Measurements from ENCODE around the gene RARA.
A peak's percentile ranks its signal among the peaks of the same experiment; 100 is the strongest.
"Not testable (repeated sequence)": the region's sequence is repeated elsewhere in the genome, so short reads cannot be mapped to it uniquely, and the experiment has no call there.

Gene RARA

GRCh38 chr17:40299159-40299757 is 9.7 kb upstream of the RARA start:
- H3K27me3 ChIP-seq (replicated peaks; ENCODE audit: control insufficient read depth, insufficient read depth, low read length); H3K4me3 ChIP-seq (ENCODE audit: low read length); H3K9me3 ChIP-seq (ENCODE audit: control insufficient read depth, low read length); H3K36me3 ChIP-seq (ENCODE audit: control insufficient read depth, insufficient read depth, low read length, severe bottlenecking): not testable (repeated sequence)
- Histone ChIP-seq H3K9ac (ENCODE audit: low read length) (peak overlapping the region; percentile 30), H3K4me1 (ENCODE audit: control insufficient read depth, insufficient read depth, low read length) (peaks cover 61% of the 10 kb centered on the region)
- peak; percentile 61 for DNase-seq (ENCODE audit: low read depth)

GRCh38 chr17:40301315-40301714 is 7.7 kb upstream of the RARA start:
- Histone ChIP-seq H3K36me3 (ENCODE audit: control insufficient read depth, insufficient read depth, low read length, severe bottlenecking) (no peaks in the 10 kb centered on the region), H3K27me3 (replicated peaks; ENCODE audit: control insufficient read depth, insufficient read depth, low read length) (no peaks in the 10 kb centered on the region), H3K4me1 (ENCODE audit: control insufficient read depth, insufficient read depth, low read length) (peaks cover 57% of the 10 kb centered on the region), H3K9ac (ENCODE audit: low read length) (no peak overlapping the region), H3K4me3 (ENCODE audit: low read length) (no peak overlapping the region), H3K9me3 (ENCODE audit: control insufficient read depth, low read length) (no peaks in the 10 kb centered on the region)
- DNase-seq (ENCODE audit: low read depth) = no peak

- DNase-seq (ENCODE audit: low read depth) = peak; percentile 92
- peak overlapping the region; percentile 58 for H3K4me3 ChIP-seq (ENCODE audit: low read length)
- no peaks in the 10 kb centered on the region for H3K36me3 ChIP-seq (ENCODE audit: control insufficient read depth, insufficient read depth, low read length, severe bottlenecking)
These were observed 5.8 kb upstream of the RARA start for GRCh38 chr17:40303009-40303657.

GRCh38 chr17:40303708-40304551 is 5.0 kb upstream of the RARA start:
- DNase-seq (ENCODE audit: low read depth) = peak; percentile 77
- no peaks in the 10 kb centered on the region for H3K9me3 ChIP-seq (ENCODE audit: control insufficient read depth, low read length)
- peak overlapping the region; percentile 53 for H3K9ac ChIP-seq (ENCODE audit: low read length)
- peak overlapping the region; percentile 58 for H3K4me3 ChIP-seq (ENCODE audit: low read length)
- no peaks in the 10 kb centered on the region for H3K27me3 ChIP-seq (replicated peaks; ENCODE audit: control insufficient read depth, insufficient read depth, low read length)
- peaks cover 60% of the 10 kb centered on the region for H3K4me1 ChIP-seq (ENCODE audit: control insufficient read depth, insufficient read depth, low read length)
- no peaks in the 10 kb centered on the region for H3K36me3 ChIP-seq (ENCODE audit: control insufficient read depth, insufficient read depth, low read length, severe bottlenecking)

More at GRCh38 chr17:40303009-40303657, 5.8 kb upstream of the RARA start:
- Histone ChIP-seq H3K9ac (ENCODE audit: low read length) (peak overlapping the region; percentile 53), H3K9me3 (ENCODE audit: control insufficient read depth, low read length) (no peaks in the 10 kb centered on the region), H3K4me1 (ENCODE audit: control insufficient read depth, insufficient read depth, low read length) (peaks cover 59% of the 10 kb centered on the region), H3K27me3 (replicated peaks; ENCODE audit: control insufficient read depth, insufficient read depth, low read length) (no peaks in the 10 kb centered on the region)

- H3K36me3 ChIP-seq (ENCODE audit: control insufficient read depth, insufficient read depth, low read length, severe bottlenecking); H3K9me3 ChIP-seq (ENCODE audit: control insufficient read depth, low read length); H3K27me3 ChIP-seq (replicated peaks; ENCODE audit: control insufficient read depth, insufficient read depth, low read length): not testable (repeated sequence)
- H3K9ac ChIP-seq (ENCODE audit: low read length) = peak overlapping the region; percentile 53
- DNase-seq (ENCODE audit: low read depth) = peak; percentile 62
- H3K4me3 ChIP-seq (ENCODE audit: low read length) = peak overlapping the region; percentile 58
- peaks cover 60% of the 10 kb centered on the region for H3K4me1 ChIP-seq (ENCODE audit: control insufficient read depth, insufficient read depth, low read length)
These were observed 4.5 kb upstream of the RARA start for GRCh38 chr17:40304552-40304863.

- not testable (repeated sequence) for H3K36me3 ChIP-seq (ENCODE audit: control insufficient read depth, insufficient read depth, low read length, severe bottlenecking); H3K9me3 ChIP-seq (ENCODE audit: control insufficient read depth, low read length); H3K27me3 ChIP-seq (replicated peaks; ENCODE audit: control insufficient read depth, insufficient read depth, low read length); DNase-seq (ENCODE audit: low read depth); H3K4me3 ChIP-seq (ENCODE audit: low read length)
- H3K9ac ChIP-seq (ENCODE audit: low read length) = peak overlapping the region; percentile 53
- peaks cover 60% of the 10 kb centered on the region for H3K4me1 ChIP-seq (ENCODE audit: control insufficient read depth, insufficient read depth, low read length)
These were observed 4.1 kb upstream of the RARA start for GRCh38 chr17:40304866-40305265.

- Histone ChIP-seq H3K4me3 (ENCODE audit: low read length) (peak overlapping the region; percentile 33), H3K27me3 (replicated peaks; ENCODE audit: control insufficient read depth, insufficient read depth, low read length) (no peaks in the 10 kb centered on the region), H3K9ac (ENCODE audit: low read length) (peak overlapping the region; percentile 79), H3K36me3 (ENCODE audit: control insufficient read depth, insufficient read depth, low read length, severe bottlenecking) (no peaks in the 10 kb centered on the region), H3K9me3 (ENCODE audit: control insufficient read depth, low read length) (no peaks in the 10 kb centered on the region), H3K4me1 (ENCODE audit: control insufficient read depth, insufficient read depth, low read length) (peaks cover 74% of the 10 kb centered on the region)
- DNase-seq (ENCODE audit: low read depth) = no peak
These were observed 2.6 kb upstream of the RARA start for GRCh38 chr17:40306395-40306794.

GRCh38 chr17:40307001-40307730 is 1.8 kb upstream of the RARA start:
- H3K9ac ChIP-seq (ENCODE audit: low read length) = peak overlapping the region; percentile 79
- H3K36me3 ChIP-seq (ENCODE audit: control insufficient read depth, insufficient read depth, low read length, severe bottlenecking) = no peaks in the 10 kb centered on the region
- no peaks in the 10 kb centered on the region for H3K27me3 ChIP-seq (replicated peaks; ENCODE audit: control insufficient read depth, insufficient read depth, low read length)
- peak; percentile 91 for DNase-seq (ENCODE audit: low read depth)
- H3K4me3 ChIP-seq (ENCODE audit: low read length) = peak overlapping the region; percentile 80
- H3K4me1 ChIP-seq (ENCODE audit: control insufficient read depth, insufficient read depth, low read length) = peaks cover 81% of the 10 kb centered on the region
- no peaks in the 10 kb centered on the region for H3K9me3 ChIP-seq (ENCODE audit: control insufficient read depth, low read length)

- H3K4me3 ChIP-seq (ENCODE audit: low read length) = peak overlapping the region; percentile 80
- DNase-seq (ENCODE audit: low read depth) = peak; percentile 61
- no peaks in the 10 kb centered on the region for H3K36me3 ChIP-seq (ENCODE audit: control insufficient read depth, insufficient read depth, low read length, severe bottlenecking)
- no peaks in the 10 kb centered on the region for H3K9me3 ChIP-seq (ENCODE audit: control insufficient read depth, low read length)
- no peaks in the 10 kb centered on the region for H3K27me3 ChIP-seq (replicated peaks; ENCODE audit: control insufficient read depth, insufficient read depth, low read length)
- H3K4me1 ChIP-seq (ENCODE audit: control insufficient read depth, insufficient read depth, low read length) = peaks cover 88% of the 10 kb centered on the region
- peak overlapping the region; percentile 79 for H3K9ac ChIP-seq (ENCODE audit: low read length)
These were observed 1.2 kb upstream of the RARA start for GRCh38 chr17:40307740-40308239.

- peak overlapping the region; percentile 80 for H3K4me3 ChIP-seq (ENCODE audit: low read length)
- DNase-seq (ENCODE audit: low read depth) = no peak
- H3K9ac ChIP-seq (ENCODE audit: low read length) = peak overlapping the region; percentile 79
- H3K27me3 ChIP-seq (replicated peaks; ENCODE audit: control insufficient read depth, insufficient read depth, low read length) = no peaks in the 10 kb centered on the region
- H3K36me3 ChIP-seq (ENCODE audit: control insufficient read depth, insufficient read depth, low read length, severe bottlenecking) = no peaks in the 10 kb centered on the region
- no peaks in the 10 kb centered on the region for H3K9me3 ChIP-seq (ENCODE audit: control insufficient read depth, low read length)
- H3K4me1 ChIP-seq (ENCODE audit: control insufficient read depth, insufficient read depth, low read length) = peaks cover 84% of the 10 kb centered on the region
These were observed 1.1 kb downstream of the RARA start for GRCh38 chr17:40309949-40310510.

All from adipocyte (in vitro differentiated cells).